GM19099 (cell line): Measurements from ENCODE around the gene CCDC170.

Source experiments
- POLR2A ChIP-seq: IDR thresholded peaks from 3 replicates; pipeline ENCODE4 v1.6.1; 2011; ENCODE audit warnings: low read depth; ENCODE audit not compliant: insufficient read length; ENCODE audit errors: extremely low read depth

The CCDC170 gene

DNA sequence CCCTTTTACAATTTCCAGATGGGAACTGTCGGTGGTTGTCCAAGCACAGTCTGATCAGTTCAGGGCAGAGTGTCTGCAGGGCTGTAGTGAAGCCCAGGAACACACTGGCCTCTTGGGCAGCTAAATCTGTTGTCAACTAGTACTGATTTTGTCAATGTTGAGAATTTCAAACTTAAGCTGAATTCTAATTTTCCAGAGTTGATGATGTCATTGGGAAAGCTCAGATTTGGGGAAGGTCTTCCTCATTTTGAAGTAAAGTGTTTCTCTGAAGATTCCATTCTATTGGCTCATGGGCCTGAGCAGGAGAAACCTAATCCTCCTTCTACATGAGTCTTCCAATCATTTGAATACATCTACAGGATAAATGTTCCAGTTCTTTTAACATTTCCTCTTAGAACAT, 72.1 kb downstream of the CCDC170 start:
- no peak for TF ChIP-seq POLR2A

DNA sequence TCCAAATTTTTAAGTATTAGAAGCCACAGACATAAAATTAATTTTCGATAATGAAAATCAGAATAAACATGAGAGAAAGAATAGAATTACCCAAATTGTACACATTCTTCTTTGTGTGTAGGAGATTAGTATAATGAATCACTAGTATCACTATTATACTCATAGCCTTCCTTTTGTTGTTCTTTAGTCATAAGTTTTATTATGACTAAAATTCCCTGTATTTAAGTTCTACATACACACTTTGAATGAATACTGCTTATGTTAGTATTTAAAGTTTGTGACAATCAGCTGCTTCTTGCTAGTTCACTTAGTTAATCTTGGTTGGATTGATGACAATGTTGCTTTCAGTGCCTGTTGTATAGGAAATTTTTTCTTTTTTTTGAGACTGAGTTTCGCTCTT, 72.7 kb downstream of the CCDC170 start:
- no peak for TF ChIP-seq POLR2A

DNA sequence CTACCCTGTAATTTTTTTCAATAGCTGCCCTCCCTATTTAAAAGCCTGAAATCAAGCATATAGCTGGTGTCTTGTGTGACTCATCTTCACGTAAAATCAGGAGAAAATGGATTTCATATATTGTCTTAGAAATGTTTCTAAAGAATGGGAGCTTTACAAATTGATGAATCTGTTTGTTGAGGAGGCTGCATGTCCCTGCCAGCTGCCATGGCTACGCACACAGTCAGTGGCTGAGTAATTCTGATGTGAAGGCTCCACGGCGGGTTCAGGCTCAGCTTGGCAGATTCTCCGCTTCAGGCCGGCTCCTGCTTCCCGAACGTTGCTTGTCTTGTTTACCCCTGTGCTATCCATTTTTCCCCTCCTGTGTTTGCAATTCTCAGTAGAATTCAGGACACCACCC, 82.8 kb downstream of the CCDC170 start:
- no peak for TF ChIP-seq POLR2A

DNA sequence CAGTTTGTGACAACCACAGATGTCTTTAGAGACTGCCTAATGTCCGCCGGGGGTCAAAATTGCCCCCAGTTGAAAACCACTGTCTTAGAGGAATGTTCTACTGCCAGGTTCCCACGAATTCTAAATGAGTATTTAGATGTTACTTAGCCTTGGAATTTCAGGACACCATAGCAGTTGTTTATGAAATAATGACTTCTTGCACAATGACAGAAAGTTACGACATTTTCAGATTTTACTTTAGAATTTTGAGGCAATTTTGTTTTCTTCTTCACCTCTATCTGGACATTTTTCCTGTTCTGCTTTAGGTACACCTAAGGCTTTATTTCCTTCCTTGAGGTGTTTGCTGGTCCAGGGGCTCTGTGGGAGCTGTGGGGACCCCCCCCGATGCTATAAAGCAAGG, 83.4 kb downstream of the CCDC170 start:
- TF ChIP-seq POLR2A = no peak

DNA sequence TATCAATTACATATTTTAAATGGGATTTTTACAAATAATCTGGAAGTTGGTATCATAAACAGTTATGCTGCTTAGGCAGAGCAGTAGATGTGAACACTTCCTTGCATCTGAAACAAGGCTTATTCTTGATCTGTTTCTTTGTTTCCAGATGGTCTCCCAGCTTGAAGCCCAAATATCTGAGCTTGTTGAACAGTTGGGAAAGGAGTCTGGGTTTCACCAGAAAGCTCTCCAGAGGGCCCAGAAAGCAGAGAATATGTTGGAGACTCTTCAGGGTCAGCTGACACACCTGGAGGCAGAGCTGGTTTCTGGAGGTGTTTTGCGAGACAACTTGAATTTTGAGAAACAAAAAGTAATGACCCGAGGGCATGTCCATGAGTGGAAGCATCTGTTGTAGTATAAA, 91.9 kb downstream of the CCDC170 start:
- no peak for TF ChIP-seq POLR2A

DNA sequence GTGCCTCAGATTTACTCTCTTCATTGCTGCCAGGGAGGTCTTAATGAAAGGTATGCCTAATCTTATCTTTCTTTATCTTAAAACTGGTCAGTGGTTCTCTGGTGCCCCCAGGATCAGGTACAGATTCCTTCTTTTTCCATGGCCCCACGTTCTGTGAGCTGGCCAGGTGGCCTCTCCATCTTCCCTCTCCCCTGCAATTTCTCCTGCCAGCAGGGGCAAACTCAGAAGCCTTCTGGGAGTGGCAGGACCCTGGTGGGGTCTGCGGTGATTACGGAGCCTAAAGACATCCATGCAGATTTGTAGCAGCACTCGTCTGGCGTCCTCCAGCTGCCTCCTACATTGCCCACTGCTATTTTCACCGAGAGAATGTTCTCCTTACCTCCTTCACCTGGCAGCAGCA, 95.8 kb downstream of the CCDC170 start:
- no peak for TF ChIP-seq POLR2A

DNA sequence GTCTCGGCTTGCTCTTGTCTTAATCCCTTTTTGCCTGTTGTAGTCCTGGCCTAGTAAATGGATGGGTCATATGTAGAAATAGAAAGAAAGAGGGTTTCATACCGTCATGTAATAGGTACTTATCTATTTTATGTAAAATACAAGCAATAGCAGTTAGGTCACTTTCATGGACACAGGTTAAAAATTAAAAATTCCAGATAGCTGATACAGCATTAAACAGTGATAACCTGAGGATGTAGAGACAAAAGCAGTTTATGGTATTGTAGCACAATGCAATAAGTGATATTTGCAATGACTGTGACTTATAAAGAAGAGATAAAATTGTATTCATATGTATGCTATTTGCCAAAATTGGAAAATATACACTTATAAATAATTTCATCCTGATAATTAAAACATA, 96.9 kb downstream of the CCDC170 start:
- no peak for TF ChIP-seq POLR2A

DNA sequence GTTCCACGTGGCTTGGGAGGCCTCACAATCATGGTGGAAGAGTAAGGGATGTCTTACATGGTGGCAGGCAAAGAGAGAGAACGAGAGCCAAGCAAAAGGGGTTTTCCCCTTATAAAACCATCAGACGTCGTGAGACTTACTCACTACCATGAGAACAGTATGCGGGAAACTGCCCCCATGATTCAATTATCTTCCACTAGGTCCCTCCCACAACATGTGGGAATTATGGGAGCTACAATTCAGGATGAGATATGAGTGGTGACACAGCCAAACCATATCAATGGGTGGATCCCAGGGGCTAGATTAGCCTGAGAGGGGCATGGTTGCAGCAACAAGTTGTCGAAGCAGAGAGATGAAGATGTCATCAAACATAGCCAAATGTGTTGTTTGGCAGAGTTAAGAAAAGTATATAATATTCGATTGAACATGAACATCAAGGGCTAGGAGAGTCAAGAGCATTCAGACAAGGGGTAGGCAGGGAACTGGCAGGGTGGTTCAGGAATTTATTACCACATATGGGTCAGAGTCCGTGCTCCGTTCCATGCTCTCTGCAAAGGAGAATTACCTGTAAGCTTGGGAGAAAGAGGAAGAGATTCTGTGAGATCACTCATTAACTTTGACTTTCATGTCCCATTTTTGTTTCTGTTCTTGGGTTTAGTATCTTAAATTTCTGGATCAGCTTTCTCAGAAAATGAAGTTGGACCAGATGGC, 98.8 kb downstream of the CCDC170 start:
- TF ChIP-seq POLR2A = no peak

DNA sequence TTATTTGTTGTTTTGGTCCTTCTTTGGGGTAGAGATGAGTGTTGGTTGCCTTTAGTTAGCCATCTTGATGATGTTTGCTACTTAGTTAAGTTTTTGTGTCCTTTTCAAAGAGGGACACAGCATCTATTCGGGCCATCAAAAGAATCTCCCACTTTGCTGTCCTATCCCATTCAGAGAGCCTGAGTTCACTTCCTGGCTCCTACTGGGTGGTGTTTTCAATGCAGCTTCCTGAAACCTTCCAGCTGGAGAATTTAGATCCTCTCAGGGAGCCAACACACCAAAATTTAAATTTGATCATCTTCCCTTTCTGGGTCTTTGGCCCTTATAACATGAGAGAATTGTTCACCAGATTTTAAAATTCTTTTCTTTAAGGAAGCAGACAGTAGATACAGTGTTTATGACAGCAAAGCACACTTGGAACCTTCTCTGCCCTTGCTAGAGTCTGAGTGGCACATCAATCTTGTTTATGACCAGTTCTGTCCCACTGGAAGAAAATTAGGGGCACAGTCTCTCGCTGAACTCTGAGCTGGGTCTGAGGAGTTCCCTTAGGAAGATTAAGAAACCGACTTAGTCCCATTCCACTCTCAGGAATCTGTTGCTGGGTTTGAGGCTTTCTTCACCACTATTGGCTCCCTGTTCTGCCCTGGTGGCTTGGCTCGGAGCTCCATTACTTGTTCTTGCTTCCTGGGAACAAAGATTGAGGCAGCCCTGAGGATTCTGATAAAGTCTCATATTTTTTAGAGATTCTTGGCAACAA, 115.5 kb downstream of the CCDC170 start:
- no peak for TF ChIP-seq POLR2A

DNA sequence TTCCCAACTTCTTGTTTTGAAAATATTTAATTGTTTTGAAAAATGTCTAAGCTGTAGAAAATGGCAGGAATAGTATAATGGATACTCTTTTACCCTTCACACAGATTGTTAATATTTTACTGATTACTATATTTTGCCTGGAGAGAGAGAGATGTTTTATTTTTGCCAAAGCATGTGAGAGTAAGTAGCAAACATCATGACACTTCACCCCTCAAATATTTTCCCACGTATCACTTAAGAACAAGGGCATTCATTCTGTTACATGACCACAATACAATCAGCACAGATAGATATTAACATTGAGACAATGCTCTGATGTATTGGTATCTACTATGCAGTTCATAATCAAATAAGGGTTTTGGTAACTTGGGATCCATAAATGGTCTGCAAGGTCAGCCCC, 116.5 kb downstream of the CCDC170 start:
- TF ChIP-seq POLR2A = no peak

DNA sequence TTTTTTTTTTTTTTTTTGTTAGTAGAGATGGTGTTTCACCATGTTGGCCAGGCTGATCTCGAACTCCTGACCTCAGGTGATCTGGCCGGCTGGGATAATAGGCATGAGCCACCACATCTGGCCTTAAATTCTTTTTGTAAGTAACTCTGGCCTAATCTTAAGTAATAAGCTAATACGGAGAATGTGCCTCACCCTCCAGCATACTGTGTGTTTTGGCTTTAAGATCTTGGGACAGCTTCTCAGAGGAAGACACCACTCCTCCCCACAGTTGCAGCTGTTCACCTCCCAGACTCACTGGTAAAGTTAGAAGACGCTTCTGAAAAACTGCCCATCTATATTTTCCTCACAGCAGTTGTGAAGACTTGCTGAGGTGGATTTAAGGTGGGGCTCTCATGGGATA, 120.8 kb downstream of the CCDC170 start:
- TF ChIP-seq POLR2A = no peak

DNA sequence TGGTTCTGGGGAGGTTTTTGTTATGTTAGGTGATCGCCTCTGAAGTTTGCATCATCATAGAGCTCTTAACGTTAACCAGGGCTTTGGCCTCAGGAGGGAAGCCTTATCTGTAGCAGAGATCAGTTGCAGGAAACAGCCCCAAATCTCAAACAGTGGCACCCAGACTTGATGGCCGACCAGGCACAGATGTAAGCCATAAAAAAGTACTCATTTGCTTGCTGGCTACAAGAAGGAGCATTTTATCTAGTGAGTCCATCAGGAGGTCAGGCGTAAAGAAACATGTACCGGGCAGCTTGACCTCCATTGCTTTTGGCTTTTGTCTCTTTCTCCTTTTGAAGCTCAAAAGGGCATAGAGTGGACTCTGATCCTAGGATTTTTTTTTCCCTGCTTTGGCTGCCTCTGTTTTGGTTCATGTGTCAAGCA, 122.3 kb downstream of the CCDC170 start:
- no peak for TF ChIP-seq POLR2A

DNA sequence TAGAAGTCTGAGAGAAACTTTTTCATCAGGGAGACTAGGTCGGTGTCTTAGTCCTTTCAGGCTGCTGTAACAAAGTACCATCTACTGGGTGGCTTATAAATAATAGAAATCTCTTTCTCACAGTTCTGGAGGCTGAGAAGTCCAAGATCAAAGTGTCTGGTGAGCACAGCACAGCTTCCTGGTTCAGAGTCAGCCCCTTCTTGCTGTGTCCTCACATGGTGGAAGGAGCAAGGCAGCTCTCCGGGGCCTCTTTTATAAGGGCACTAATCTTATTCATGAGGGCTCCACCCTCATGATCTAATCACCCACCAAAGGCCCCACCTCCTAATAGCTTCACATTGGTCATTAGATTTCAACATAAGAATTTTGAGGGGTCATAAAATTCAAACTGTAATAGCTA, 122.8 kb downstream of the CCDC170 start:
- no peak for TF ChIP-seq POLR2A

DNA sequence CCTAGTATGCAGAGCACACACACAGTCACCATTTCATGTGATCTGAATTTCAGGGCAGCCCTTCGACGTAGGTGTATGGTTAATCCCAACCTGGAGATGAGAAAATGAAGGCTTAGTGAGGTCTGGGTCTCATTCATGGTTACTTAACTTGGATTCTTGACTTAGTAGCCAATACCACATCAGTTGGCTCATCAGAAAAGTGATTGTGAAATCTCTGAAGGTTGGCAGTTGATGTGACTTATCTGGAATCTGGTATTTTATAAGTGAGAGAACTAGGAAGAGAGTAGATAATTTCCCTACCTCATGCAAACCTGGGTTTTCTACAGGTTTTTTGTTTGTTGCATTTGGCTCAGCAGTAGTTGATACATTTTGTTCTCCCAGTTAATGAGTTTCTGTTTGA, 123.7 kb downstream of the CCDC170 start:
- no peak for TF ChIP-seq POLR2A

DNA sequence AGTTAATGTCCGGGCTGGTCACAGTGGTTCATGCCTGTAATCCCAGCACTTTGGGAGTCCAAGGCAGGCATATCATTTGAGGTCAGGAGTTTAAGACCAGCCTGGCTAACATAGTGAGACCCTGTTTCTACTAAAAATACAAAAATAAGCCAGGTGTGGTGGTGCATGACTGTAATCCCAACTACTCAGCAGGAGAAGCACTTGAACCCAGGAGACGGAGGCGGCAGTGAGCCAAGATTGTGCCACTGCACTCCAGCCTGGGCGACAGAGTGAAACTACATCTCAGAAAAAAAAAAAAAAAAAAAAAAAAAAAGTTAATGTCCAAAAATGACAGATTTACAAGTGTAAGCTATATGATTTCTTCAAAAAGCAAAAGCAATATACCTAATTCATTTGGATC, 124.9 kb downstream of the CCDC170 start:
- TF ChIP-seq POLR2A = no peak

DNA sequence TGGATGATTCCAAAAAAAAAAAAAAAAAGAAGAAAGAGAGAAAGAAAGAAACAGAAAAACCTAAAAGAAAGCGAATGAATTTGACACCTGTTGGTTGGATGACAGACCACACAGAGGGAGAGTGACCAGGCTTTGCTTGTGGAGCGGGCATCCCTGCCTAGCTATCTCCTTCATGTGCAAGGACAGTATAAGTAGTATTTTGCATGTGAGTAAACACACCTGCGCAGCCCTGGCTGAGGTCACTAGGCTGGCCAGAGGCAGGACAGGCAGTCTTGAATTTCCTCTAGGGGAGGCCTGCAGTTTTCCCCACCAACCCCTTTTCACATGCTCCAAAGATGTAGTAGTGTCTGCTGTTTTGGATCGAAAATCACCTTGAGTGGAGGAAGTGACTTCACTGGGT, 126.4 kb downstream of the CCDC170 start:
- TF ChIP-seq POLR2A = no peak
